GM15510 (cell line): ENCODE data around the gene ADGRF4.

ENCODE experiments used
- POLR2A ChIP-seq: IDR thresholded peaks from 3 replicates; pipeline ENCODE4 v1.6.1; 2011; ENCODE audit warnings: borderline replicate concordance; ENCODE audit not compliant: insufficient read length; ENCODE audit errors: extremely low read depth

The ADGRF4 gene

DNA sequence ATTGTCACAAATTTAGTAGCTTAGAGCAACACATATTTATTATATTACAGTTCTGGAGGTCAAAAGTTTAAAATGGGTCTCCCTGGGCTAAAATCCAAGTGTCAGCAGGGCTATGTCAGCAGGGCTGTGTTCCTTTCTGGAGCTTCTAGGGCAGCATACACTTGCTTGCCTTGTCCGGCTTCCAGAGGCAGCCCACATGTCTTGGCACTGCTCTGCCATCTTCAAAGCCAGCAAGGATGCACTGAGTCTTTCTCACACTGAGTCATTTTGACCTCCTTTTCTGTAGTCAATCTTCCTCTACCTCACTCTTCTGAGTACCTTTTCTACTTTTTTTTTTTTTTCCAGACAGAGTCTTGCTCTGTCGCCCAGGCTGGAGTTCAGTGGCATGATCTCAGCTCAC is 39.0 kb downstream of the ADGRF4 start:
- TF ChIP-seq POLR2A, result no peak

DNA sequence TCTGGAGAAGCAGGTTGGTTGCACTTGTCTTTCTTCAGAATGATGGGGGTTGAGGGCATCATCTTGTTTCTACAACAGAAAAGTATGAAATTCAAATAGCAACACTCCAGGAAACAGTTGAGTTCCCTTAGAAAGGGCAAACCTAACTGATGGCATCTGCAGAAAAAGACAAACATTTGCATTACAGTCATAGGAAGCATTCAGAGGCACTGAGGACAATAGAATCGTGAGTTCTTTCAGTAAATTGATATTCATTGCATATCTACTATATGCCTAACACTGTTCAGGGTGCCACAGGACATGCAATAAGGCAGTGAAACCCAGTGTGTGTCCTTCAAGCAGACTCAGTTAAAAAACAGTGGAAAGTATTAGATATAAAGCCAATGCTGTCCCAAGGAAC is 42.3 kb downstream of the ADGRF4 start:
- no peak for TF ChIP-seq POLR2A

DNA sequence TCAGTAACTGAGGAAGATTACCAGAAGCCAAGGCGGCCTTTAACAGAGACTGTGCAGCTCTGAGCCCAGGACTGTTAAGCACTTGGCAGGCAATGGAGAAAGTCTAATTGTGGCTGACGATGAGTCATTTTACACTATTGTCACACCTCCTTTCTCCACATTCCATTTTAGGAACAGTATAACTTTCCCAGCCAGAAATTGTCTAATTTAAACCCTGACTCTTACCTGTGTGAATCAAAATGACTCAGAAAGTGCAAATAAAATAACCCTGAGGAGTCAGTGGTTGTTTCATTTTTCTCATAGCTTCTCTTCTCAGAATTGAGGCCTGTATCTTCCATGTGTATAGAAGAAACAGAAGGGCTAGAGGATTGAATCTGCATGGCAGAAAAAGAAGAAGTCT is 43.4 kb downstream of the ADGRF4 start:
- TF ChIP-seq POLR2A, result no peak

DNA sequence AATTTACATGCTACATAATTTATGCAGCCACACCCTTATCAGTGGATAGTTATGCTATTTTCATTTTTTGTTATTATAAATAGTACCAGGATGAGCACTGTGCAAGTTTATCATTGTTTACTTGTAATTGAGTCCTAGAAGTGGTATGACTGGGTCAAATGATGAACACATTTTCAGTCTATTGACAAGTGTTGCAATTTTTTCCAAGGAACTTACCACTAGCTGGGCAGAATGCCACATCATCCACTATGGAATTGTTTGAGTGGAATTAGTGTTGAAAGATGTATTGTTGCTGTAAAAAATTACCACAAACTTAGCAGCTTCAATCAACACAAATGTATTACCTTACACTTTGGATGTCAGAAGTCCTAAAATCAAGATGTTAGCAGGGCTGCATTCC is 45.4 kb downstream of the ADGRF4 start:
- TF ChIP-seq POLR2A, result no peak

DNA sequence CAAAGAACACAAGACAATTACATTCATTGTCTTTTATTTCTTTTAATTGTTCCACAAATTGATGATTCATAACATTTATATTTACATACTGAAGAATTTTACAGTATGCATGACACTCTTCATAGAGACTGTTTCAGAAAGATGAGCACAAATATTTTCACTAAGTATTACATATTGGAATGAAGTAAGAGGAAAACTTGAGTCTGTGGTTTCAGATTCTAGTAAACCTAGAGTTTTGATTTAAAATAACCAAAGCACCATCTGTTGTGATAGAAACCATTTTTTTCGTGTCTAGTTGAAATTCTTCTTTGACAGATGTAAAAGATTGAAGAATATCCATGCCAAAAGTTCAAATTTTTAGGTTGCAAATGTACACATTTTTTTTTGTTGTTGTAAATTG is 51.4 kb downstream of the ADGRF4 start:
- TF ChIP-seq POLR2A, result no peak

DNA sequence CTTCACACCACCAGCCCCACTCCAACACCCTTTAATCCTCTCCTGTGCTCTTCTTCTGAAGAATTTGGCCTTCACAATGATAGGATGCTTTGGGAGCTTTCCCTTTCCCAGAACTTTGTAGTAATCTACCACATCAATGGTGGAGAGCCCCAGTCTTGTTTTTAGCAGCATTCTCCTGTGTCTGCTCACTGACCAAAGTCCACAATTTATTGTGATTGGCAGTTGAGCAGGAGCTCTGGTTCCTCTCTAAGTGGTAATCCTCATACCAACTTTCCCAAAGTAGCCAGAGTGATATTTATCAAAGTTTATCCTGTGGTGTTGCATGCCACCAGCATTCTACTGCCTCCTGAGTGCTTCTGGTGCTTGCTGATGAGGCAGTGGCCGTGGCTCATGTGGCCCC is 54.4 kb downstream of the ADGRF4 start:
- TF ChIP-seq POLR2A, result no peak

GRCh38 chr6:47759364-47759763 is 61.0 kb downstream of the ADGRF4 start:
- no peak for TF ChIP-seq POLR2A

DNA sequence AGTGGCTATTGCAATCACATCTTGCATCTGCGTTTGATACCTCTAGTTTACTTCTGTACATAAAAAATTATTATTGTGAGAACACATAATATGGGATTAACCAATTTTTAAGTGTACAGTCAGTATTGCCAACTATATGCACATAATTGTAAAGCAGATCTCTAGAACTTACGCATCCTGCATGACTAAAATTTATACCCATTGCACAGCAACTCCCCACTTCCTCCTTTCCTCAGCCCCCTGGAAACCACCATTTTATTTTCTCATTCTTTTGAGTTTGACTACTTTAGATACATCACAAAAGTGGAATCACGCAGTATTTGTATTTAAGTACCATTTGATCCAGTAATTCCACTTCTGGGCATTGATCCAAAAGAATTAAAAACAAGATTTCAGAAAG is 64.1 kb downstream of the ADGRF4 start:
- TF ChIP-seq POLR2A, result no peak

- TF ChIP-seq POLR2A, result no peak
Observed at GRCh38 chr6:47766445-47766844, 68.1 kb downstream of the ADGRF4 start.

- TF ChIP-seq POLR2A, result no peak
Observed at GRCh38 chr6:47767102-47767501, 68.7 kb downstream of the ADGRF4 start.

DNA sequence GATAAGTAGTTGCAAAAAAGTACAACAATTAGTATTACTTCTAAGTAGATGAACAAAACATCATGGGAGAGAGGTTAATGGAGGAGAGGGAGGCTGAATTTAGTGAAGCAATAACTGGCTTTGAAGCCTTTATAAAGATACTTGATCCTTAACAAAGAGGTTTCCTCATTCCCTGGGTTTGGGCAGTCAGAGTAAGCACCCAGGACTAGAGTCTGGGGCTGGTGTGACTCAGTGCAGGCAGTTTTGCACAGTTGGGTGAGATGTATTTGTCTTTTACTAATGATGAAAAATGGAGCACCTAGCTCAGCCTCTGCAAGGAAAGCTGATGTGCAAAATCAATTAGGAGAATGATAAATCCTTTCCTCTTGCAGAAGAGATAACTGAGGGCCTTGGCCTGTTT is 71.6 kb downstream of the ADGRF4 start:
- TF ChIP-seq POLR2A, result no peak
